Measurements from ENCODE around the gene OR2H2.

The OR2H2 gene
- total RNA-seq, result 0 reads per million in 3 donors

GRCh38 chr6:29584821-29585220 is at the start of gene OR2H2:
TSS of gene OR2H2 (plus strand) at chr6:29585121. CDS start at chr6:29587945, 2,824 bp downstream.
- no peak within 1 kb of the TSS for H3K4me3 ChIP-seq (ENCODE audit: insufficient read depth, low read depth, low read length, poor library complexity, severe bottlenecking)
- no peaks in the 10 kb centered on the region for H3K9me3 ChIP-seq (ENCODE audit: control insufficient read depth, low read length)
- no peaks in the 10 kb centered on the region for H3K4me1 ChIP-seq (ENCODE audit: control insufficient read depth, insufficient read depth, low read length, poor library complexity, severe bottlenecking)
- H3K27ac ChIP-seq (ENCODE audit: insufficient read depth, low read length, poor library complexity, severe bottlenecking), result no peak within 1 kb of the TSS
- DNase-seq, result no peak
- peaks cover under 1% of the 10 kb centered on the region for H3K27me3 ChIP-seq (replicated peaks; ENCODE audit: control insufficient read depth, insufficient read depth, low read length, poor library complexity, severe bottlenecking)
- H3K36me3 ChIP-seq (ENCODE audit: control insufficient read depth, insufficient read depth, low read length), result no peaks in the 10 kb centered on the region

GRCh38 chr6:29537714-29538403 is 47.1 kb upstream of the OR2H2 start:
- no peaks in the 10 kb centered on the region for H3K27me3 ChIP-seq (replicated peaks; ENCODE audit: control insufficient read depth, insufficient read depth, low read length, poor library complexity, severe bottlenecking)

GRCh38 chr6:29547573-29547972 is 37.3 kb upstream of the OR2H2 start:
- DNase-seq, result no peak
- no peak overlapping the region for H3K27ac ChIP-seq (ENCODE audit: insufficient read depth, low read length, poor library complexity, severe bottlenecking)
- no peaks in the 10 kb centered on the region for H3K27me3 ChIP-seq (replicated peaks; ENCODE audit: control insufficient read depth, insufficient read depth, low read length, poor library complexity, severe bottlenecking)

More at GRCh38 chr6:29537714-29538403, 47.1 kb upstream of the OR2H2 start:
- no peaks in the 10 kb centered on the region for H3K4me1 ChIP-seq (ENCODE audit: control insufficient read depth, insufficient read depth, low read length, poor library complexity, severe bottlenecking)
- H3K4me3 ChIP-seq (ENCODE audit: insufficient read depth, low read depth, low read length, poor library complexity, severe bottlenecking), result no peak overlapping the region
- no peak for DNase-seq
- H3K36me3 ChIP-seq (ENCODE audit: control insufficient read depth, insufficient read depth, low read length), result no peaks in the 10 kb centered on the region
- H3K27ac ChIP-seq (ENCODE audit: insufficient read depth, low read length, poor library complexity, severe bottlenecking), result no peak overlapping the region
- no peaks in the 10 kb centered on the region for H3K9me3 ChIP-seq (ENCODE audit: control insufficient read depth, low read length)

GRCh38 chr6:29552512-29553051 is 32.3 kb upstream of the OR2H2 start:
- Histone ChIP-seq H3K36me3 (ENCODE audit: control insufficient read depth, insufficient read depth, low read length) (no peaks in the 10 kb centered on the region), H3K4me1 (ENCODE audit: control insufficient read depth, insufficient read depth, low read length, poor library complexity, severe bottlenecking) (peaks cover 13% of the 10 kb centered on the region), H3K9me3 (ENCODE audit: control insufficient read depth, low read length) (no peaks in the 10 kb centered on the region), H3K27ac (ENCODE audit: insufficient read depth, low read length, poor library complexity, severe bottlenecking) (no peak overlapping the region), H3K27me3 (replicated peaks; ENCODE audit: control insufficient read depth, insufficient read depth, low read length, poor library complexity, severe bottlenecking) (peaks cover 24% of the 10 kb centered on the region), H3K4me3 (ENCODE audit: insufficient read depth, low read depth, low read length, poor library complexity, severe bottlenecking) (peak overlapping the region; percentile 62)
- no peak for DNase-seq

More at GRCh38 chr6:29547573-29547972, 37.3 kb upstream of the OR2H2 start:
- Histone ChIP-seq H3K4me3 (ENCODE audit: insufficient read depth, low read depth, low read length, poor library complexity, severe bottlenecking) (no peak overlapping the region), H3K9me3 (ENCODE audit: control insufficient read depth, low read length) (no peaks in the 10 kb centered on the region), H3K4me1 (ENCODE audit: control insufficient read depth, insufficient read depth, low read length, poor library complexity, severe bottlenecking) (no peaks in the 10 kb centered on the region), H3K36me3 (ENCODE audit: control insufficient read depth, insufficient read depth, low read length) (no peaks in the 10 kb centered on the region)

GRCh38 chr6:29553268-29554057 is 31.5 kb upstream of the OR2H2 start:
- Histone ChIP-seq H3K27me3 (replicated peaks; ENCODE audit: control insufficient read depth, insufficient read depth, low read length, poor library complexity, severe bottlenecking) (peaks cover 24% of the 10 kb centered on the region), H3K27ac (ENCODE audit: insufficient read depth, low read length, poor library complexity, severe bottlenecking) (no peak overlapping the region), H3K9me3 (ENCODE audit: control insufficient read depth, low read length) (no peaks in the 10 kb centered on the region), H3K36me3 (ENCODE audit: control insufficient read depth, insufficient read depth, low read length) (no peaks in the 10 kb centered on the region), H3K4me3 (ENCODE audit: insufficient read depth, low read depth, low read length, poor library complexity, severe bottlenecking) (peak overlapping the region; percentile 62), H3K4me1 (ENCODE audit: control insufficient read depth, insufficient read depth, low read length, poor library complexity, severe bottlenecking) (peaks cover 13% of the 10 kb centered on the region)
- no peak for DNase-seq

GRCh38 chr6:29554764-29555163 is 30.2 kb upstream of the OR2H2 start:
- H3K27me3 ChIP-seq (replicated peaks; ENCODE audit: control insufficient read depth, insufficient read depth, low read length, poor library complexity, severe bottlenecking), result peaks cover 26% of the 10 kb centered on the region
- H3K36me3 ChIP-seq (ENCODE audit: control insufficient read depth, insufficient read depth, low read length), result no peaks in the 10 kb centered on the region
- H3K9me3 ChIP-seq (ENCODE audit: control insufficient read depth, low read length), result no peaks in the 10 kb centered on the region
- peaks cover 13% of the 10 kb centered on the region for H3K4me1 ChIP-seq (ENCODE audit: control insufficient read depth, insufficient read depth, low read length, poor library complexity, severe bottlenecking)
- no peak for DNase-seq
- H3K27ac ChIP-seq (ENCODE audit: insufficient read depth, low read length, poor library complexity, severe bottlenecking), result no peak overlapping the region
- H3K4me3 ChIP-seq (ENCODE audit: insufficient read depth, low read depth, low read length, poor library complexity, severe bottlenecking), result no peak overlapping the region

- Histone ChIP-seq H3K27ac (ENCODE audit: insufficient read depth, low read length, poor library complexity, severe bottlenecking) (no peak overlapping the region), H3K4me3 (ENCODE audit: insufficient read depth, low read depth, low read length, poor library complexity, severe bottlenecking) (no peak overlapping the region), H3K27me3 (replicated peaks; ENCODE audit: control insufficient read depth, insufficient read depth, low read length, poor library complexity, severe bottlenecking) (peaks cover 29% of the 10 kb centered on the region), H3K9me3 (ENCODE audit: control insufficient read depth, low read length) (no peaks in the 10 kb centered on the region), H3K36me3 (ENCODE audit: control insufficient read depth, insufficient read depth, low read length) (no peaks in the 10 kb centered on the region), H3K4me1 (ENCODE audit: control insufficient read depth, insufficient read depth, low read length, poor library complexity, severe bottlenecking) (peaks cover 13% of the 10 kb centered on the region)
- no peak for DNase-seq
Measured at GRCh38 chr6:29557320-29557719, 27.6 kb upstream of the OR2H2 start.

GRCh38 chr6:29558439-29559079 is 26.4 kb upstream of the OR2H2 start:
- Histone ChIP-seq H3K9me3 (ENCODE audit: control insufficient read depth, low read length) (no peaks in the 10 kb centered on the region), H3K4me1 (ENCODE audit: control insufficient read depth, insufficient read depth, low read length, poor library complexity, severe bottlenecking) (peaks cover 6% of the 10 kb centered on the region), H3K36me3 (ENCODE audit: control insufficient read depth, insufficient read depth, low read length) (no peaks in the 10 kb centered on the region), H3K4me3 (ENCODE audit: insufficient read depth, low read depth, low read length, poor library complexity, severe bottlenecking) (no peak overlapping the region), H3K27me3 (replicated peaks; ENCODE audit: control insufficient read depth, insufficient read depth, low read length, poor library complexity, severe bottlenecking) (peaks cover 25% of the 10 kb centered on the region), H3K27ac (ENCODE audit: insufficient read depth, low read length, poor library complexity, severe bottlenecking) (no peak overlapping the region)
- no peak for DNase-seq

- no peak within 1 kb of the TSS for H3K4me3 ChIP-seq (ENCODE audit: insufficient read depth, low read depth, low read length, poor library complexity, severe bottlenecking)
- H3K27me3 ChIP-seq (replicated peaks; ENCODE audit: control insufficient read depth, insufficient read depth, low read length, poor library complexity, severe bottlenecking), result peaks cover 14% of the 10 kb centered on the region
- no peak for DNase-seq
- no peaks in the 10 kb centered on the region for H3K9me3 ChIP-seq (ENCODE audit: control insufficient read depth, low read length)
- H3K4me1 ChIP-seq (ENCODE audit: control insufficient read depth, insufficient read depth, low read length, poor library complexity, severe bottlenecking), result no peaks in the 10 kb centered on the region
- no peaks in the 10 kb centered on the region for H3K36me3 ChIP-seq (ENCODE audit: control insufficient read depth, insufficient read depth, low read length)
- no peak within 1 kb of the TSS for H3K27ac ChIP-seq (ENCODE audit: insufficient read depth, low read length, poor library complexity, severe bottlenecking)
Measured at GRCh38 chr6:29559524-29560287, 25.2 kb upstream of the OR2H2 start, which contains the start of gene UBD. TSS of gene UBD (minus strand) at chr6:29559732. CDS start at chr6:29559701, 31 bp downstream.

Data from effector memory CD4-positive, alpha-beta T cell (primary cell).